Tibial nerve (tissue), 4 donors: ENCODE measurements around the gene MME.

Experiments
- CTCF ChIP-seq, 5 experiments: fragments of 200-600 bp in 3 of 5; fragments of 450-650 bp in 2 of 5; sonication (generic) in 3 of 5; IDR thresholded peaks; one replicate each; pipeline ENCODE4 v1.5.1; 2016 to 2019; ENCODE audit warnings: antibody characterized with exemption in 5 of 5, mild to moderate bottlenecking in 3 of 5, moderate library complexity in 2 of 5
- EP300 ChIP-seq, 2 donors: sonication (generic); formaldehyde crosslinking; IDR thresholded peaks; one replicate each; pipeline ENCODE4 v1.6.1; 2017; ENCODE audit warnings: antibody characterized with exemption in 2 of 2, mild to moderate bottlenecking in 1 of 2
- POLR2A ChIP-seq, 2 donors: fragments of 450-650 bp; IDR thresholded peaks; one replicate each; pipeline ENCODE4 v1.6.1; 2017; ENCODE audit warnings: antibody characterized with exemption in 2 of 2, mild to moderate bottlenecking in 2 of 2, moderate library complexity in 2 of 2

- TF ChIP-seq CTCF (IDR thresholded peaks at IDR 0.05) = no peak
- no peak for TF ChIP-seq POLR2A (IDR thresholded peaks at IDR 0.05)
- no peak for TF ChIP-seq EP300 (IDR thresholded peaks at IDR 0.05)
Observed at GRCh38 chr3:155164306-155164705, 84.2 kb downstream of the MME start.
